ENCODE data around the gene KLF13. TPM values are rescaled to one million over a fixed set of nuclear protein-coding genes. Genes with fewer than 3 reads are reported as not detected.

The KLF13 gene
- total RNA-seq, 1 donor, result 58.6 TPM

DNA sequence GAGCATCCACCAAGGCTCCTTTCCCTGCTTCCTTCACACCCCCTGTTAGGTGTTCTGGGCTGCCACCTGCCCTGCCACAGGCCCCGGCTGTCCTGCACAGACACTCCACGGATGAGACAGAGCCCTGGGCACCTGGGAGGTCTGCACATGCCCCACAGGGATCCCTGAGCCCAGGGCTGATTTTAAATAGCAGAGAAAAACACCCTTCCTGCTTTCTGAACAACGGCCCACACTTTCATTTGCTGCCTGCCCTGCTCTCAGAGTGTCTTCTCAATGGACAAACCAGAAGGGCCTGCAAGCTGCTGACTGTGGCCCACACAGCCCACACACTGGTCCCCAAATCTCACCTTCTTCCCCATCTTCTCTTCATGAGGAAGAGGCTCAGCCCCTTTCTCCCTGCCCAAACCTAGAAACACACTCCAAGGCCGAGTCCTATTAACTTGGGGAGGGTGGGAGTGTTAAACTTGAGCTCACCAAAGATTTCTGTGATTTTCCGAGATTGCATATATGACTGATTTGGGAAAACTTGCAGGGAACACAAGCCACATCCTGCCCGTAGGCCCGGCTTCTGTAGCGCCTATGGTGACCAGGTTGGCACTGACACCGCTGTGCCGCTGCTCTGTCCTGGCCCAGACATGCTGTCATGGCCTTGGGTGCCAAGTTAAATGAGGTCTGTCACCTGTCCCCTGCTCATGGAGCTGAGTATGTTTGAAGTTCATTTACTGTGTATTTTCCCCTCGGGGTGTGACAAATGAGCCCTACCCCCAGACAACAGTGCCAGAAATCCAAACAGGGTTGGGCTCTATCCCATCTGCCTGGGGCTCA is 47.2 kb upstream of the KLF13 start:
- Histone ChIP-seq H3K27ac (ENCODE audit: low read depth, low read length) (no peak overlapping the region), H3K79me2 (ENCODE audit: insufficient read depth, low read length) (no peaks in the 10 kb centered on the region), H4K20me1 (ENCODE audit: insufficient read depth, low read length) (no peaks in the 10 kb centered on the region), H3K9me3 (ENCODE audit: low read depth, low read length) (no peaks in the 10 kb centered on the region), H3K27me3 (ENCODE audit: insufficient read depth, low read length) (no peaks in the 10 kb centered on the region), H3K4me1 (ENCODE audit: insufficient read depth, low read length) (peaks cover 7% of the 10 kb centered on the region), H3K36me3 (ENCODE audit: insufficient read depth, low read length) (no peaks in the 10 kb centered on the region), H3K4me3 (ENCODE audit: insufficient read depth, low read length) (no peak overlapping the region), H3K4me2 (ENCODE audit: insufficient read depth, low read length) (no peak overlapping the region), H2AFZ (ENCODE audit: low read length) (no peak overlapping the region)
- DNase-seq (ENCODE audit: insufficient read length, low spot score, missing footprints), result peak; percentile 64
- TF ChIP-seq, protein P1, sequence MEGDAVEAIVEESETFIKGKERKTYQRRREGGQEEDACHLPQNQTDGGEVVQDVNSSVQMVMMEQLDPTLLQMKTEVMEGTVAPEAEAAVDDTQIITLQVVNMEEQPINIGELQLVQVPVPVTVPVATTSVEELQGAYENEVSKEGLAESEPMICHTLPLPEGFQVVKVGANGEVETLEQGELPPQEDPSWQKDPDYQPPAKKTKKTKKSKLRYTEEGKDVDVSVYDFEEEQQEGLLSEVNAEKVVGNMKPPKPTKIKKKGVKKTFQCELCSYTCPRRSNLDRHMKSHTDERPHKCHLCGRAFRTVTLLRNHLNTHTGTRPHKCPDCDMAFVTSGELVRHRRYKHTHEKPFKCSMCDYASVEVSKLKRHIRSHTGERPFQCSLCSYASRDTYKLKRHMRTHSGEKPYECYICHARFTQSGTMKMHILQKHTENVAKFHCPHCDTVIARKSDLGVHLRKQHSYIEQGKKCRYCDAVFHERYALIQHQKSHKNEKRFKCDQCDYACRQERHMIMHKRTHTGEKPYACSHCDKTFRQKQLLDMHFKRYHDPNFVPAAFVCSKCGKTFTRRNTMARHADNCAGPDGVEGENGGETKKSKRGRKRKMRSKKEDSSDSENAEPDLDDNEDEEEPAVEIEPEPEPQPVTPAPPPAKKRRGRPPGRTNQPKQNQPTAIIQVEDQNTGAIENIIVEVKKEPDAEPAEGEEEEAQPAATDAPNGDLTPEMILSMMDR (IDR thresholded peaks at IDR 0.05; ENCODE audit: extremely low read depth, low read depth, low read length), result no peak

DNA sequence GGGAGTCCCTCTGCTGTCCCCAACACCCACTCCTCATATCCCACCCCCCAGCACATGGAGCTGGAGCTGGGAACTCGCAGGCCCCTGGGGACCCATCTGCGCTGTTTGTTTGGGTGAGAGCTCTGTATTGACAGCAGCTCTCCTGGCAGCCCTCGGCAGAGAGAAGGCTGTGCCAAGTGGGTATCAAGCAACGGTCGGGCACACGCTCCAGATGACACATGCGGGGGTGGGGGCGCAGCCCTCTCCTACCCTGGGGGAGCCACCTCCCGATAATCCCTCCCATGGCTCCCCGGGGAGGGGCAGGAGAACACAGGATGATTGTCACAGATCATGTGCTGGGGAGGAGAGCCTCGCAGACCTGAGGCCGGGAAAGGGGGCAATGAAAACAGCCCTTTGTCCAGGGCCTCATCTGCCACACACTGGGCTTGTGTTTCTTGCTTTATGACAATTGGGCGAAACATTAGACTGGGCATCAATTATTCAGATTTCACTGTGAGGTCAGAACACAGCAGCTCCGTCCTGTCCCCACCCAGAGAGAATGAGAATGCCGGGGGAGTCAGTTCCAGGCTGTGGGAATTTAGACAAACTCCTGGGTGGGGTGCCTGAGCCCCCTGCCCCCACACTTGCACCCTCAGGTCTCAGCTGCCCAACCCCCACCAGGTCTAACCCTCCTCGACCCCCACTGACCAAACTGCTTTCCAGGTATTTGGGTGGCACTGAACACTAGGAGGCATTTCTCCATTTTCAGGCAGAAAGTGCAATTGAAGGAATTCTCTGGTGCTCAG is 46.4 kb upstream of the KLF13 start:
- H3K27me3 ChIP-seq (ENCODE audit: insufficient read depth, low read length), result no peaks in the 10 kb centered on the region
- H3K27ac ChIP-seq (ENCODE audit: low read depth, low read length), result no peak overlapping the region
- no peaks in the 10 kb centered on the region for H3K9me3 ChIP-seq (ENCODE audit: low read depth, low read length)
- H3K4me1 ChIP-seq (ENCODE audit: insufficient read depth, low read length), result peaks cover 7% of the 10 kb centered on the region
- TF ChIP-seq, protein P1 (IDR thresholded peaks at IDR 0.05; ENCODE audit: extremely low read depth, low read depth, low read length), result no peak
- peak; percentile 66 for DNase-seq (ENCODE audit: insufficient read length, low spot score, missing footprints)
- peak overlapping the region; percentile 5 for H2AFZ ChIP-seq (ENCODE audit: low read length)
- no peak overlapping the region for H3K4me2 ChIP-seq (ENCODE audit: insufficient read depth, low read length)
- no peaks in the 10 kb centered on the region for H3K36me3 ChIP-seq (ENCODE audit: insufficient read depth, low read length)
- H3K79me2 ChIP-seq (ENCODE audit: insufficient read depth, low read length), result no peaks in the 10 kb centered on the region
- H4K20me1 ChIP-seq (ENCODE audit: insufficient read depth, low read length), result no peaks in the 10 kb centered on the region
- no peak overlapping the region for H3K4me3 ChIP-seq (ENCODE audit: insufficient read depth, low read length)

DNA sequence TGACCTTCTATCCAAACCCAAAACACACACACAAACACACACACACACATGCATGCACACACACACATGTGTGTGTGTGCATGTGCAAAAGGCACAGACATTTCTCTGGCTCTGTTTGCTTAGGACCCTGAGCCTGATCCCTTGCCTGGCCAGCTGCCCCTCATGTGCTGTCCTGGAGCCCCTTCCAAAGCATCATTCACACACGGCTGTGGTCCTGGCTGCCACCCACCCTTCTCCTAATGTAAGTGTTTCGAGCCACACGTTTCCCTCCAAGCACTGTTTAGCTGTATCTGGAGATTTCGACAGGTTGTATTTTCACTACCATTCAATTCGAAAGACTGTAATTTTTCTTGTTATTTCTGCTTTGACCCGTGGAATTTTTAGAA is 45.8 kb upstream of the KLF13 start:
- H3K4me2 ChIP-seq (ENCODE audit: insufficient read depth, low read length), result no peak overlapping the region

More for the DNA sequence above, 45.8 kb upstream of the KLF13 start:
- Histone ChIP-seq H2AFZ (ENCODE audit: low read length) (no peak overlapping the region), H4K20me1 (ENCODE audit: insufficient read depth, low read length) (no peaks in the 10 kb centered on the region), H3K79me2 (ENCODE audit: insufficient read depth, low read length) (no peaks in the 10 kb centered on the region), H3K36me3 (ENCODE audit: insufficient read depth, low read length) (no peaks in the 10 kb centered on the region), H3K4me1 (ENCODE audit: insufficient read depth, low read length) (peaks cover 7% of the 10 kb centered on the region), H3K9me3 (ENCODE audit: low read depth, low read length) (no peaks in the 10 kb centered on the region), H3K27me3 (ENCODE audit: insufficient read depth, low read length) (no peaks in the 10 kb centered on the region), H3K4me3 (ENCODE audit: insufficient read depth, low read length) (no peak overlapping the region), H3K27ac (ENCODE audit: low read depth, low read length) (no peak overlapping the region)
- TF ChIP-seq, protein P1 (IDR thresholded peaks at IDR 0.05; ENCODE audit: extremely low read depth, low read depth, low read length), result no peak
- no peak for DNase-seq (ENCODE audit: insufficient read length, low spot score, missing footprints)

Data from osteoblast (primary cell).